ENCODE results near the gene UTP11. TPM values are rescaled to one million over a fixed set of nuclear protein-coding genes. Genes with fewer than 3 reads are reported as not detected.

Gene UTP11
- total RNA-seq, 2 experiments from 2014 or later: 40.1 to 43.8 TPM

DNA sequence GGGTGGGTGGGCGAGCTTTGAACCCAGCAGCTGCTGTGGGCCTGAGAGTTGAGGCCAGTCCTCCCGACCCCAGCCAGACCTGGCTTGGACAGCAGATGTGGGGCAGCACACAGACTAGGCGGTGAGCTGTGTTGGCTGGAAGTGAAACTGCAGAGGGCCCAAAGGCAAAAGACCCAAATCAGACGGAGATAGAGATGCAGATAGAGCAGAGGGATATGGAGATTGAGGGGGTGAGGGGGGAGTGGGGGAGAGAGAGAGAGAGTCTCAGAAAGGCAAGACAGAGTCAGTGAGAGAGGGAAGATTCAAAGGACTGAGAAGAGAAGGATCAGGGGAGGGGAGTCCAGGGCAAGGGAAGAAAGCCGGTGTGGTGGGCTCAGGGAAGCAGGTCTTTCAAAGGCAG, 51.1 kb downstream of the UTP11 start:
- Histone ChIP-seq H4K20me1 (ENCODE audit: insufficient read depth, low read length) (no peaks in the 10 kb centered on the region), H3K4me2 (ENCODE audit: low read length) (no peak overlapping the region), H3K9me2 (ENCODE audit: insufficient read depth, low read length) (no peaks in the 10 kb centered on the region), H3K9me3 (ENCODE audit: low read length) (no peaks in the 10 kb centered on the region), H3K4me3 (ENCODE audit: low read depth, low read length, poor library complexity, severe bottlenecking) (no peak overlapping the region), H3K4me1 (ENCODE audit: insufficient read depth, low read length, poor library complexity, severe bottlenecking) (peaks cover 3% of the 10 kb centered on the region), H3K79me2 (ENCODE audit: insufficient read depth, low read depth, low read length) (no peaks in the 10 kb centered on the region), H2AFZ (ENCODE audit: low read length) (no peak overlapping the region), H3K36me3 (ENCODE audit: insufficient read depth, low read length) (no peaks in the 10 kb centered on the region), H3K27ac (ENCODE audit: low read depth, low read length, poor library complexity, severe bottlenecking) (no peak overlapping the region)
- no TSS peak for BruUV-seq (replicated peaks)
- DNase-seq (ENCODE audit: low spot score): no peak
- ChIA-PET CTCF (ENCODE audit: unreplicated experiment) (interaction anchor here (0.5 kb wide), 1 partner anchor 76 kb away, joined by 4 read pairs; no protein-coding TSS in a partner anchor), POLR2A (interaction anchor here (0.6 to 0.7 kb wide), 3 partner anchors 102 to 1610 kb away, joined by 3 to 5 read pairs (median 4); no protein-coding TSS in a partner anchor)
- intact Hi-C loops (cut with micrococcal nuclease; ENCODE audit: unreplicated experiment): no loop called here
- no peak for TF ChIP-seq EZH2phosphoT487 (IDR thresholded peaks at IDR 0.05; ENCODE audit: borderline replicate concordance, low read depth, low read length)

DNA sequence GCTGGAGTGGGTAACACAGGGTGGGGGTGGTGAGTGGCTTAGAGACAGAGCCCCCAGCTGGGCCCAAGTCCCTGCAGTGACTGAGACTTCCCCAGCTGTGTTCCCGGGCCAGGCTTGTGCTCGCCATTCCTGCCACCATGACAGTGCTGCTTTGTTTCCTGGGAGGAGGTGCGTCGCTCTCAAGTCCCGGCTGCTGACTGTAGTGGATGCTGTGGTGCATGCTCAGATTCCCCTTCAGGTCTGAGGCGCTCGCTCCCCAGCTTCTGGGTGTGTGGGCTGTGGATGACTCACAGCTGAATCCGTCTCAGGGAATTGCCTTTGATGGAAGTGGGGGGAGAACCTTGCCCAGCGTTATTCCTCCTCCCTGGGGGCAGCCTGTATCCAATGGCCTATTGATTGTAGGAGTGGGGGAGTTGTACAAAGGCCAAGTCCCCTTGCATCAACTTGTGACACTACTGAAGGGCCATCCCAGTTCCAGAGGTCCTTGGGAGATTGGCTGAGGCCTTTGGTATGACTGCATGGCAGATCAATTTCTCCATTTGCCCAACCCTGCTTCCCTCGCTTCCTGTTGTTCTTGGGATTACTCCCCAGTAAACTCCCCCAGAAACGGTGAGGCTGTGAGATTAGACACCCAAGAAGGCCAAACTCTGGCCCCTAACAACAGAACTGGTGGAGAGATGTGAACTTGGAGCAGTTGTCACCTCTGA, 51.8 kb downstream of the UTP11 start:
- no peak overlapping the region for H3K27ac ChIP-seq (ENCODE audit: low read depth, low read length, poor library complexity, severe bottlenecking)
- no peak overlapping the region for H2AFZ ChIP-seq (ENCODE audit: low read length)
- peaks cover 3% of the 10 kb centered on the region for H3K4me1 ChIP-seq (ENCODE audit: insufficient read depth, low read length, poor library complexity, severe bottlenecking)
- ChIA-PET CTCF (ENCODE audit: unreplicated experiment) (interaction anchor here (0.5 kb wide), 1 partner anchor 75 kb away, joined by 4 read pairs; no protein-coding TSS in a partner anchor), POLR2A (no interaction called here)
- H3K79me2 ChIP-seq (ENCODE audit: insufficient read depth, low read depth, low read length): no peaks in the 10 kb centered on the region
- BruUV-seq (replicated peaks): no TSS peak
- H3K9me2 ChIP-seq (ENCODE audit: insufficient read depth, low read length): no peaks in the 10 kb centered on the region
- H3K9me3 ChIP-seq (ENCODE audit: low read length): no peaks in the 10 kb centered on the region
- no peaks in the 10 kb centered on the region for H3K36me3 ChIP-seq (ENCODE audit: insufficient read depth, low read length)
- no peak for TF ChIP-seq CTCF (conservative IDR thresholded peaks at IDR 0.05; ENCODE audit: low read length)
- TF ChIP-seq EZH2phosphoT487 (IDR thresholded peaks at IDR 0.05; ENCODE audit: borderline replicate concordance, low read depth, low read length): no peak
- no peak overlapping the region for H3K4me2 ChIP-seq (ENCODE audit: low read length)
- H3K4me3 ChIP-seq (ENCODE audit: low read depth, low read length, poor library complexity, severe bottlenecking): no peak overlapping the region
- H4K20me1 ChIP-seq (ENCODE audit: insufficient read depth, low read length): no peaks in the 10 kb centered on the region
- intact Hi-C loops (cut with micrococcal nuclease; ENCODE audit: unreplicated experiment): no loop called here
- DNase-seq (ENCODE audit: low spot score): no peak

GRCh38 chr1:38068220-38068979, 55.9 kb downstream of the UTP11 start:
- no peaks in the 10 kb centered on the region for H3K9me3 ChIP-seq (ENCODE audit: low read length)
- H2AFZ ChIP-seq (ENCODE audit: low read length): no peak overlapping the region
- no peaks in the 10 kb centered on the region for H3K36me3 ChIP-seq (ENCODE audit: insufficient read depth, low read length)
- H4K20me1 ChIP-seq (ENCODE audit: insufficient read depth, low read length): no peaks in the 10 kb centered on the region
- no peak for DNase-seq (ENCODE audit: low spot score)
- TF ChIP-seq EZH2phosphoT487 (IDR thresholded peaks at IDR 0.05; ENCODE audit: borderline replicate concordance, low read depth, low read length): no peak
- TF ChIP-seq CTCF (conservative IDR thresholded peaks at IDR 0.05; ENCODE audit: low read length): no peak
- H3K4me2 ChIP-seq (ENCODE audit: low read length): peak overlapping the region; percentile 25; the same call in 1 of the 2 replicates
- H3K4me3 ChIP-seq (ENCODE audit: low read depth, low read length, poor library complexity, severe bottlenecking): no peak overlapping the region
- H3K4me1 ChIP-seq (ENCODE audit: insufficient read depth, low read length, poor library complexity, severe bottlenecking): peaks cover 3% of the 10 kb centered on the region
- H3K27ac ChIP-seq (ENCODE audit: low read depth, low read length, poor library complexity, severe bottlenecking): no peak overlapping the region
- H3K9me2 ChIP-seq (ENCODE audit: insufficient read depth, low read length): no peaks in the 10 kb centered on the region
- ChIA-PET CTCF (ENCODE audit: unreplicated experiment) (no interaction called here), POLR2A (no interaction called here)
- no peaks in the 10 kb centered on the region for H3K79me2 ChIP-seq (ENCODE audit: insufficient read depth, low read depth, low read length)
- no TSS peak for BruUV-seq (replicated peaks)
- intact Hi-C loops (cut with micrococcal nuclease; ENCODE audit: unreplicated experiment): no loop called here

Data from OCI-LY7 (cell line).